NCI-H146 (cell line): ENCODE measurements around the gene ZC3H10.

Source experiments
- DNase-seq: peaks from one replicate; lab custom pipeline; 2025; lab: John Stamatoyannopoulos, UW

ZC3H10 gene

DNA sequence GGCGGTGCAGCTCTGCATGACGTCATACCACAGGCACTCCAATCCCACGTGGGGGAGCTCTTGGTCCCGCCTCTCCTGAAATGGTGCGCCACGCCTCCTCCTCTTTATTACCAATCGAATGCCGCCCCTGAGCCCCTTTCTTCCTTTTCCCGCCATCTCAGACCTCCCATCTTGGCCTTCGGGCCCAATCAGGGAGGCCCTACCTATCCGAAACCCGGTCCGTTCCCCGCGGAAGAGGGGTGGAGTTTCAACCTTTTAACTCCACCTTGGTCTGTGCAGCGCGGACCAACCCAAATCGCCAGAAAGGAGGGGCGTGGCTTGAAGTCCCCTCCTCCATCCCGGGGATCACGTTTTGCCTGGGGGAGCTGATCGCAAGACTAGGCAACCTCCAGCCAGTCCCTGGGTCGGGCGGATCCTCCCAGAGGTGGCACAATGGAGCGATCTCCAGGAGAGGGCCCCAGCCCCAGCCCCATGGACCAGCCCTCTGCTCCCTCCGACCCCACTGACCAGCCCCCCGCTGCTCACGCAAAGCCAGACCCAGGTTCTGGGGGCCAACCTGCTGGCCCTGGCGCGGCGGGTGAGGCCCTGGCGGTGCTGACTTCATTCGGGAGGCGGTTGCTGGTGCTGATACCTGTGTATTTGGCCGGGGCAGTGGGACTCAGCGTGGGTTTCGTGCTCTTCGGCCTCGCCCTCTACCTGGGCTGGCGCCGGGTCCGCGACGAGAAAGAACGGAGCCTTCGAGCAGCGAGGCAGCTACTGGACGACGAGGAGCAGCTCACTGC is 10.0 kb downstream of the ZC3H10 start, which contains the start of gene ESYT1:
ESYT1 (plus strand) TSS at position 380 of the 782 bp plus-strand sequence; CDS start at position 433, 53 bp downstream.
- peak; percentile 100 for DNase-seq

GRCh38 chr12:56128670-56129205 is 10.7 kb downstream of the ZC3H10 start:
- no peak for DNase-seq

- DNase-seq, result peak; percentile 81
Observed at GRCh38 chr12:56129206-56129941, 11.3 kb downstream of the ZC3H10 start.

- DNase-seq, result no peak
Observed at GRCh38 chr12:56129942-56130495, 12.0 kb downstream of the ZC3H10 start.

GRCh38 chr12:56130876-56131275 is 12.8 kb downstream of the ZC3H10 start:
- no peak for DNase-seq

GRCh38 chr12:56134897-56135296 is 16.8 kb downstream of the ZC3H10 start:
- DNase-seq, result no peak

- DNase-seq, result no peak
Observed at GRCh38 chr12:56137853-56138571, 19.9 kb downstream of the ZC3H10 start.

- DNase-seq, result no peak
Observed at GRCh38 chr12:56141946-56142784, 24.1 kb downstream of the ZC3H10 start.

DNA sequence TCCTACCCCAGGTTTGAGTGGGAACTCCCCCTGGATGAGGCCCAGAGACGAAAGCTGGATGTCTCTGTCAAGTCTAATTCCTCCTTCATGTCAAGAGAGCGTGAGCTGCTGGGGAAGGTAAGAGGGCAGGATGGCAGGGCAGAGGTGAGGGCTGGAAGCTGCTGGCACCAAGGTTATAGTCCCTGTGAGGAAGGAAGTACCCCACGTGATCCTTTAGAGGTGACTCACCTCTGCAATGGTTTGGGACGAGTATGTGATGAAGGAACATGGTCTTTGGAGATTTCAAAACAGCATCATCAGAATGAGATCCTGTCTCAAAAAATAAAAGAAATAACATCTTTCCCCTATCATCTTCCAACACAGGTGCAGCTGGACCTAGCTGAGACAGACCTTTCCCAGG is 25.2 kb downstream of the ZC3H10 start:
- DNase-seq, result no peak

GRCh38 chr12:56143870-56144269 is 25.8 kb downstream of the ZC3H10 start:
- DNase-seq, result no peak

DNA sequence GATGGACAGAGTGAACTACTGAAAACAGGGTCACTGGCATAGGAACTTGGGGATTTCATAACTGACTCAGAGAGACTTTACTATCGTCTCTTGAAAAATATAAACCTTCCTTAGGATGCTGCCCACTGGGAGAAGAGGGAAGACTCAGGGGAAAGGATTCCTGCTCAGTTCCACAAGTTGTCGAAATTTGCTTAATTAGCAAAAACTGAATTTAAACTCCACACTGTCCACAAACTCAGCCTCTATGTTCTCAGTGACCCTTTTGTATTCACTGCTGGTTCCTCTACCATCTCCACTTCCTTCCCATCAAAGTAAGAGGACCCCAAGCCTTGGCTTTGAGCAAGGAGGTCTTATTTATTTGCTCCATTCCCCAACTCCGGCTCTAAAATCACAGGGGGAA is 27.2 kb downstream of the ZC3H10 start:
- DNase-seq, result no peak

- no peak for DNase-seq
Observed at GRCh38 chr12:56146492-56147460, 28.7 kb downstream of the ZC3H10 start.

DNA sequence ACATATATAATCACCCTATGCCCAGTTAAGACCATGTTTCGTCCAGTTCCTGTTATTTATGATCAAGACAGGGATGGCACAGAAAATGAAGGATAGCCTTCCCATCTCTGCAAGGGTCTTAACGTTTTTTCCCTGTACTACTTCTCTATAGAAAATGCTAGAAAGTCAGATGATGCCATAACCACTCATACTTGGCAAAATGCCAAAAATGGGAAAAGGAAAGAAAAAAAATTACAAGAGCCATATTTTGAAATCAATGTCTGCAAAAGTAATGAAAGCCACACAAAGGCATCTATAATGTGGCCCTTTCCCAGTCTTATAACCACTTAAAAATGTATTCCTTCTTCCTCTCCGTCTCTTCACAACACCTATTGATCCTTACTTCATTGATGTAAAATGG is 32.5 kb downstream of the ZC3H10 start:
- DNase-seq, result no peak

- peak; percentile 86 for DNase-seq
Observed at GRCh38 chr12:56151672-56152131, 33.6 kb downstream of the ZC3H10 start.

- DNase-seq, result peak; percentile 94
Observed at GRCh38 chr12:56152132-56152755, 34.2 kb downstream of the ZC3H10 start, which contains the start of gene MYL6B. Gene MYL6B (plus strand): TSS chr12:56152587. CDS start chr12:56153919, 1,332 bp downstream.

DNA sequence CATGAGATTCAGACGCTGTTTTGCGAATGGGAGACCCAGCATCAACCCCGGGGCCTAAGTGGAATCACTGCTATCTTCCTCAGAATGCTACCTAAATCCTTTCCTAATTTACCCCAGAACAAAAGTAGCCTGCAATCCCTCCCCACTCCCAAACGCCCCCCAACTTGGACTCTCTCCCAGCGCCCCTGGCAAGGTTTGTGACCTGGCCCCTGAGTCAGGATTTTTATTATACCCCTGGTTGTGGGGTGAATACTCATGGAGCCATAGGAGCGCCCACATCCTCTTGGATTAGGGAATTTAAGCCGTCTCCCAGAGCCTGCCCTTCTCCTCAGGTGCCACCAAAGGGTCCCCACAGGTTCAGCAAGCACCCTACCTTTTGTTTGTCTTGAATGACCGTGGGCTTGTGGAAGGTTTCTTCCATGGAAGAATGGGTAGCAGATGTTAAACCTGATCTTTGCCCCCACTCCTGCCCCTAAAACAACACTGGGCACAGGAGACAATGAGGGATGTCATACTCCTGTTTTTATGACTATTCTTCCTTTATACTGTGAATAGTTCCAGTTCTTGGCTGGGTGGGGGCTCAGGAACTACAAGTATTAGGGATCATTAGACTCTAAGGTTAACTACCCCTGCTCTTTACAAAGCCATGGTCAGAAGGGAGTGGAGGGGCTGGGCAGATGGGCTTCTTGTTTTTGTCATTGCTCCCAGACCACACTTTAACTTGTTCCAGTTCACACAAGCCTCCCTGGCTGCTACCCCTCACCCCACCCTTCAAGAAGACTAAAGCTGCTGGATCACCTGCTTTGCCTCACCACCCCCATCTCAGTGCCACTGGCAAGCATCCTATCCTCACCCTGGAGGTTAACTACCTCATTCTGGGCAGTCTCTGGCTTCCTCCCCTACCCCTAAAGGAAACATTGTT is 35.0 kb downstream of the ZC3H10 start:
- DNase-seq, result peak; percentile 28

DNA sequence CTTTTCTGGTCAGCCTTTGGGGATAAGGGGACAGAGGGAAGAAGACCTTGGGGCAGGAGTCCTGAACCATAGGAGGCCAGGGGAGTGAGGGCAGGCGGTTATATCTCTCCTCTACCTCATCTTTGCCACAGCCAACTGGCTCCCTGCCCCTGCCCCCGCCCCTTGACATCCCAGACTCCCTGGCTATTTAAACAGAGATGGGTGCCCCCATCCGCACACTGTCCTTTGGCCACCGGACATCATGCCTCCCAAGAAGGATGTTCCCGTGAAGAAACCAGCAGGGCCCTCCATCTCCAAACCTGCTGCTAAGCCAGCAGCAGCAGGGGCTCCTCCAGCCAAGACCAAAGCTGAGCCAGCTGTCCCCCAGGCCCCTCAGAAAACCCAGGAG is 35.6 kb downstream of the ZC3H10 start:
- no peak for DNase-seq

DNA sequence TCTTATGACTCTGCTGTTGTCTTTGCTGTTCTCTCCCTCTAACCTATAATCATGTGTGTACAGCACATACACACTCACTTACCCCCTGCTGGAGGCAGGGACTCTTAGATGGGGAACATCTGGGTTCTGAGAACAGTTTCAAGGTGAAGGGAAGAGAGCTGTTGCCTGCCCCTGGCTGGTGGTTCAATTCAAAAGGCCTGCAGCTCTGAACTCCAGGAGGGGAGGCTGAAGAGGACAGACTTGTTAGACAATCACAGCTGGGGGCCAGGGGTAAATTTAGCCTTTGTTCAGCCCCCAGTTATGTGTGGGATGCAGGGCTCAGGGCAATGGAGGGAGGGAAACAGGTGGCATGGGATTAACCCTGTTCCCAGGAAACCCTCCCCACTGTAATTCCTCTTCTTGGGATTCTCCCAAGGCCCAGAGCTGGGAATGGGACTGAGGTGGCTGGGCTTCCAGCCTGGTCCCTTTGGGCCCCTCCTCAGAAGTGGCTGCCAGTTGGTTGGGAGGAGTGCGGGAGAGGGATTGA is 36.2 kb downstream of the ZC3H10 start:
- peak; percentile 57 for DNase-seq
